ENCODE results near the gene HMGB1.

Gene HMGB1

GRCh38 chr13:30465593-30466357 is at the start of gene HMGB1:
Gene HMGB1, minus strand, starts transcription at chr13:30465936. Its CDS starts 2,256 bp downstream, at chr13:30463680.
- peak; percentile 84 to 92 (median 92) for DNase-seq (ENCODE audit: low read depth in 2 of 3, low spot score in 2 of 3)

- DNase-seq (ENCODE audit: low read depth in 2 of 3, low spot score in 2 of 3) = no peak
Measured at GRCh38 chr13:30510811-30511371, 45.2 kb upstream of the HMGB1 start.

GRCh38 chr13:30510091-30510490 is 44.4 kb upstream of the HMGB1 start:
- DNase-seq (ENCODE audit: low read depth in 2 of 3, low spot score in 2 of 3) = no peak

- DNase-seq (ENCODE audit: low read depth in 2 of 3, low spot score in 2 of 3) = no peak
Measured at GRCh38 chr13:30509254-30510050, 43.7 kb upstream of the HMGB1 start.

GRCh38 chr13:30504081-30504480 is 38.3 kb upstream of the HMGB1 start:
- DNase-seq (ENCODE audit: low read depth in 2 of 3, low spot score in 2 of 3) = no peak

- no peak for DNase-seq (ENCODE audit: low read depth in 2 of 3, low spot score in 2 of 3)
Measured at GRCh38 chr13:30502237-30502636, 36.5 kb upstream of the HMGB1 start.

- DNase-seq (ENCODE audit: low read depth in 2 of 3, low spot score in 2 of 3) = no peak
Measured at GRCh38 chr13:30499338-30499737, 33.6 kb upstream of the HMGB1 start.

GRCh38 chr13:30496147-30496546 is 30.4 kb upstream of the HMGB1 start:
- no peak for DNase-seq (ENCODE audit: low read depth in 2 of 3, low spot score in 2 of 3)

- no peak for DNase-seq (ENCODE audit: low read depth in 2 of 3, low spot score in 2 of 3)
Measured at GRCh38 chr13:30495746-30496145, 30.0 kb upstream of the HMGB1 start.

GRCh38 chr13:30493658-30494381 is 28.1 kb upstream of the HMGB1 start:
- no peak for DNase-seq (ENCODE audit: low read depth in 2 of 3, low spot score in 2 of 3)

GRCh38 chr13:30487075-30487470 is 21.3 kb upstream of the HMGB1 start:
- DNase-seq (ENCODE audit: low read depth in 2 of 3, low spot score in 2 of 3) = no peak

GRCh38 chr13:30486230-30487074 is 20.7 kb upstream of the HMGB1 start:
- DNase-seq (ENCODE audit: low read depth in 2 of 3, low spot score in 2 of 3) = no peak

- no peak for DNase-seq (ENCODE audit: low read depth in 2 of 3, low spot score in 2 of 3)
Measured at GRCh38 chr13:30481241-30481760, 15.6 kb upstream of the HMGB1 start.

- DNase-seq (ENCODE audit: low read depth in 2 of 3, low spot score in 2 of 3) = no peak
Measured at GRCh38 chr13:30480292-30480950, 14.7 kb upstream of the HMGB1 start.

- no peak for DNase-seq (ENCODE audit: low read depth in 2 of 3, low spot score in 2 of 3)
Measured at GRCh38 chr13:30479883-30480219, 14.1 kb upstream of the HMGB1 start.

- DNase-seq (ENCODE audit: low read depth in 2 of 3, low spot score in 2 of 3) = no peak
Measured at GRCh38 chr13:30479154-30479882, 13.6 kb upstream of the HMGB1 start.

- DNase-seq (ENCODE audit: low read depth in 2 of 3, low spot score in 2 of 3) = no peak
Measured at GRCh38 chr13:30477346-30478195, 11.8 kb upstream of the HMGB1 start.

GRCh38 chr13:30473675-30474074 is 7.9 kb upstream of the HMGB1 start:
- no peak for DNase-seq (ENCODE audit: low read depth in 2 of 3, low spot score in 2 of 3)
